ENCODE results near the gene TMEM92.

Gene TMEM92

DNA sequence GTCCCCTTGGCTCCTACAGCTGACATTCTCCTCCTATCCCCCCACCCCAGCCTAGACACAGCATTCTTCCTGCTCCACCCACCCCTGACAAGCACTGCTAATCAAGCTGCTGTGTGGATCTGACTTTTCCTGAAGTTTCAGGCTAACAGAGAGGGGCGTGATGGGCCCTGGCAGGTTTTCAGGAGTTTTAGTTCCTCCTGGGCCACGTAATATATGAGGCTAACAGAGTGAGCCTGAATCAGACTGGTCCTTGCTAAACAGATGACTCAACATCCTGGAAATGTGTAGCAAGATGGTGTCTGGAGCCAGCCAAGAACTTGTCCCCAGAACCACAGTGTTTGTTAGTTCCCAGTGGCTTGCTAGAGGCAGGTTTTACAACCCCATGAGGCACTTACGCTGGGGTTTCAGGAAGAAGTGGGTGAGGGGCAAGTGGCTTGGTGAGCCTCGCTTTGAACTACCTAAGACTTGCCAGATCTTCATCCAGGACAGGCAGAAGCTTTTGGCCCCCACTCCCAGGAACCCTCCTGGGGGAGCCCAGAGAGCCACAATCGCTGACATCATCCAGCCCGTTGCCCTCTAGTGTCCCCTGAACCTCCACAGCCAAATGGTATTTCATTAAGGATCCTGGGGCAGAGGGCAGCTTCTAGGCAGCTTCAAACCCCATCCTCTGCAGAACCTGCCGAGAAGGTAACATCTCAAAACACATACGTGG is 15.9 kb downstream of the TMEM92 start:
- TF ChIP-seq SIN3A (IDR thresholded peaks at IDR 0.05; ENCODE audit: borderline replicate concordance, insufficient read depth, low read length) = 0 out of 2 replicates have a peak, but pooled peaks have one; percentile 50
- TF ChIP-seq, protein P1, sequence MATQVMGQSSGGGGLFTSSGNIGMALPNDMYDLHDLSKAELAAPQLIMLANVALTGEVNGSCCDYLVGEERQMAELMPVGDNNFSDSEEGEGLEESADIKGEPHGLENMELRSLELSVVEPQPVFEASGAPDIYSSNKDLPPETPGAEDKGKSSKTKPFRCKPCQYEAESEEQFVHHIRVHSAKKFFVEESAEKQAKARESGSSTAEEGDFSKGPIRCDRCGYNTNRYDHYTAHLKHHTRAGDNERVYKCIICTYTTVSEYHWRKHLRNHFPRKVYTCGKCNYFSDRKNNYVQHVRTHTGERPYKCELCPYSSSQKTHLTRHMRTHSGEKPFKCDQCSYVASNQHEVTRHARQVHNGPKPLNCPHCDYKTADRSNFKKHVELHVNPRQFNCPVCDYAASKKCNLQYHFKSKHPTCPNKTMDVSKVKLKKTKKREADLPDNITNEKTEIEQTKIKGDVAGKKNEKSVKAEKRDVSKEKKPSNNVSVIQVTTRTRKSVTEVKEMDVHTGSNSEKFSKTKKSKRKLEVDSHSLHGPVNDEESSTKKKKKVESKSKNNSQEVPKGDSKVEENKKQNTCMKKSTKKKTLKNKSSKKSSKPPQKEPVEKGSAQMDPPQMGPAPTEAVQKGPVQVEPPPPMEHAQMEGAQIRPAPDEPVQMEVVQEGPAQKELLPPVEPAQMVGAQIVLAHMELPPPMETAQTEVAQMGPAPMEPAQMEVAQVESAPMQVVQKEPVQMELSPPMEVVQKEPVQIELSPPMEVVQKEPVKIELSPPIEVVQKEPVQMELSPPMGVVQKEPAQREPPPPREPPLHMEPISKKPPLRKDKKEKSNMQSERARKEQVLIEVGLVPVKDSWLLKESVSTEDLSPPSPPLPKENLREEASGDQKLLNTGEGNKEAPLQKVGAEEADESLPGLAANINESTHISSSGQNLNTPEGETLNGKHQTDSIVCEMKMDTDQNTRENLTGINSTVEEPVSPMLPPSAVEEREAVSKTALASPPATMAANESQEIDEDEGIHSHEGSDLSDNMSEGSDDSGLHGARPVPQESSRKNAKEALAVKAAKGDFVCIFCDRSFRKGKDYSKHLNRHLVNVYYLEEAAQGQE (IDR thresholded peaks at IDR 0.05; ENCODE audit: insufficient read depth in 1 of 2, low read depth in 2 of 2, low read length in 2 of 2) = no peak
- no peak for TF ChIP-seq TAF1 (IDR thresholded peaks at IDR 0.05; ENCODE audit: borderline replicate concordance, insufficient read depth, low read length)
- no peak for TF ChIP-seq FOXP2 (optimal IDR thresholded peaks at IDR 0.05; ENCODE audit: borderline replicate concordance, extremely low read depth, extremely low read length, insufficient read depth)

DNA sequence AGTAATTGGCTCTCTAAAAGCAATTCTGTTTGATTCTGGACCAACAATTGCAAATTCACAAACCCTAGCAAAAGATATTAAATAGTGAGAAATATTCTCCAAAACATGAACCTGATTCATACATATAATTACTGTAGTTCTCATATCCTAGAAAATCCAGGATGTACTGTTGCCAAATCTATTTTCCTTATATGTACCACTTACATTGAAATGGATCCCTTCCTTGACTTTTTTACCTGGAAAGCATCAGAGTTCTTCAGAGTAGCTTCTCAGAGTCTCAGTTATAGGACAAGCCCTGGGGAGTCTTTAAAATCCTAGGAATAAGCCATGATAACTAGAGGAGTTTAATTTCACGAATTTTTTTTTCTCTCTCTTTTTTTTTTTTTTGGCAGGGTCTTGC is 16.7 kb downstream of the TMEM92 start:
- TF ChIP-seq, protein P1 (IDR thresholded peaks at IDR 0.05; ENCODE audit: insufficient read depth in 1 of 2, low read depth in 2 of 2, low read length in 2 of 2) = no peak
- TF ChIP-seq FOXP2 (optimal IDR thresholded peaks at IDR 0.05; ENCODE audit: borderline replicate concordance, extremely low read depth, extremely low read length, insufficient read depth) (no peak), TAF1 (IDR thresholded peaks at IDR 0.05; ENCODE audit: borderline replicate concordance, insufficient read depth, low read length) (no peak)

DNA sequence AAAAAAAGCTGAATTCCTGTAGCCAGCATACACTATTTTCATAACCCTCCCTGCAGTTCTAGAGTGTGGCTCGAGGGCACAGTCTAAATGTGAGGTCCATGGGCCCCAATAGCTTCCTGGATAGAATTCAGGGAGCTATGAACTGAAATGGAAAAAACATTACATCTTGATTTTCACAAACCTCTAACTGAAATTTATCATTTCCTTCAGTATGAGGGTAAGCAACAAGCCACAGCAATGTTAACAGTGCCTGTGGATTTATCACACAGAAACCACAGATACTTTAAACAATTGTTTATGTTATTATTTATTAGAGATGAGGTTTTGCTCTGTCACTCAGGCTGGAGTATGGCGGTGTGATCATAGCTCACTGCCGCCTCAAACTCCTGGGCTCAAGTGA is 18.2 kb downstream of the TMEM92 start:
- TF ChIP-seq POLR2AphosphoS5 (IDR thresholded peaks at IDR 0.05; ENCODE audit: low read depth, low read length) (no peak), SIN3A (IDR thresholded peaks at IDR 0.05; ENCODE audit: borderline replicate concordance, insufficient read depth, low read length) (no peak), TAF1 (IDR thresholded peaks at IDR 0.05; ENCODE audit: borderline replicate concordance, insufficient read depth, low read length) (no peak), FOXP2 (optimal IDR thresholded peaks at IDR 0.05; ENCODE audit: borderline replicate concordance, extremely low read depth, extremely low read length, insufficient read depth) (no peak)
- TF ChIP-seq, protein P1 (IDR thresholded peaks at IDR 0.05; ENCODE audit: insufficient read depth in 1 of 2, low read depth in 2 of 2, low read length in 2 of 2) = no peak

DNA sequence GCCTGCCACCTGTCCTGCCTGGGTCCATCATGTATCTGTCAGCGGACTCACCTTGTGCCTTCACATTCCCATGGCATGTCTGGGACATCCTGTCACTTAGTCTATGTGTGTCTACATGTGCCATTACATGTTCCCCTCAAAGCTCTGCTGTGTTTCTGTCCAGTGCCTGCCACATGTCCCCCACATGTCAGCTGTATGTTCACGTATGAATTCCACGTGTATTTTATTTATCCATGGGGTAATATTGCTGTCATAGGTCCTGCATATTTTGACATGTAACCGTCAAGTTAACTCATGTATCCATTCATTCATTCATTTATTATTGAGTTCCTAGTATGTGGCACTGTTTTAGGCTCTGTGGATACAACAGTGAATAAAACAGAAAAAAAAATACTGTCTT is 20.8 kb downstream of the TMEM92 start:
- TF ChIP-seq SIN3A (IDR thresholded peaks at IDR 0.05; ENCODE audit: borderline replicate concordance, insufficient read depth, low read length) (no peak), TAF1 (IDR thresholded peaks at IDR 0.05; ENCODE audit: borderline replicate concordance, insufficient read depth, low read length) (no peak), POLR2AphosphoS5 (IDR thresholded peaks at IDR 0.05; ENCODE audit: low read depth, low read length) (no peak), FOXP2 (optimal IDR thresholded peaks at IDR 0.05; ENCODE audit: borderline replicate concordance, extremely low read depth, extremely low read length, insufficient read depth) (no peak)
- TF ChIP-seq, protein P1 (IDR thresholded peaks at IDR 0.05; ENCODE audit: insufficient read depth in 1 of 2, low read depth in 2 of 2, low read length in 2 of 2) = no peak
